Activated CD4-positive, alpha-beta T cell treated with anti-CD3 and anti-CD28 coated beads, Interleukin-2, Interleukin-6, amounts not matched to agents 100 ng/mL and 50 ng/mL, durations not matched to agents 16 hours and 8 hours (primary cell): ENCODE results near the gene ASIC1.

Source experiments
- DNase-seq: peaks from one replicate; pipeline ENCODE4 v3.0.0-alpha.2; 2020

The ASIC1 gene

DNA sequence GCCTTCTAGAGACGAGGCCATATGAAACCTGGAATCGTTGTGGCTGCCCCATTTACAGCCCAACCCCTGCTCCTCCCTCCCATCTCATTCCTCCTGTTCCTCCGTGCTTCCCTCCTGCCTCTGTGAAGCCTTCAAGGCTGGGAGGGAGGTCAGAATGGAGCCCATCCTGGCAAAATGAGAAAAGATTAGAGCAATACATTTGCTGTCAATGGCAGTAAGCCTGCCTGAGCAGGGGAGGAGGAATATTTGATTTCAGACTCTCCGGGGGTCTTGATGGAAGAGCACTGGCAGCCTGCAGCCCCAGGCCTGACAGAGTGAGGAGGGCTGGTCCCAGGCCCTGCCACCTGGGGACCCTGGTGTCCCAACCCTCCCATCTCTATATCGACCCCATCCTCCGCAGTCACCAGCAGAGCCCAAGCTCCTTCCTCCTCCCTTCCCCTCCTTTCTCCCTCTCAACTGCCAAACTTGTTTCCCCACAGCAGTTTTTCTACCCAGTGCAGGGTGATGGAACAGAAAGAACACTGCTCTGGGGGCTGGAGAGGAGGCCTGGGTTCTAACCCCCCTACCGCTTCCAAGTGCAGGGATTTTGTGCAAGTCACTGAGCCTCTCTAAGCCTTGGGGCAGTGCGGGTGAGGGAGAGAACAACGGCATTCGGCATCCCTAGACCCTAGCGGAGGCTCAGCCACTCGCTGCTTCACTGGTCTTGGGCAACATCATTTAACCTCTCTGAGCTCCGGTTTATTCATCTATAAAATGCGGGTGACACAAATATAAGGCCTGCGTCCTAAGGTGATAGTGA is 16.1 kb upstream of the ASIC1 start:
- no peak for DNase-seq

DNA sequence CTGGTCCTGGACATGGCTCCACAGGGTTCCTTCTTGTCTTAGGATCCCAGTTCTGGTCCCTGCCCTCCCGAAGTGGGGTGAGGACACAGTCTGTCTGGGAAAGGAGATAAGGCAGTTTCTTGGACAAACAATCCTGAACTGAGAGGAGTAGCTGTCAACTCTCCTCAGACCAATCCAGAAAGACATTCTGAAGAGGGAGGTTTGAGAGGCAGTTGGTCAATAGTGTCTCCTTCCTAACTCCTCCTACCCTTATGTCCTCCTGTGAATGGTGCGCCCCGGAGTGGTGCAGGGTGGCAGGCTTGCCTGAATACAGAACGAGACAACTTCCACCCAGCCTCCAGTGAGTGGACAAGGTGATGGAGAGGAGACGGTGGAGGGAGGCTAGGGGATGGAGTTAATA is 15.4 kb upstream of the ASIC1 start:
- DNase-seq, result no peak

- DNase-seq, result no peak
Measured at GRCh38 chr12:50042693-50043092, 14.7 kb upstream of the ASIC1 start.

DNA sequence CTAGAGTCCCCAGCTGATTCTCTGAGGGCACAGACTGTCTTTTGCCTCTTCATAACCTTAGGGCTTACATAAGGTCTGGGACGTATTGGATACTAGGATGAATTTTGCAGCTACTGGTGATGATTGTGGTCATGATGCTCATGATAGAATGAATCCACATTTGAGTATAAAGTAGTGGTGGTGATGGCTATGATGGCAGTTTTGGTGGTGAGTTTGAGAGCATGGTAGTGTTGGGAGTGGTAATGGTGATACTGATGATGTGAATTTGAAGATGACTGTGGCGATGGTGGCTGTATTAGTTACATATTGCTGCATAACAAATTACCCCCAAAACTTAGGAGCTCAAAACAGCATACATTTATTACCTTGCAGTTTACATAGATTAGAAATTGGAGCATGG is 14.1 kb upstream of the ASIC1 start:
- DNase-seq, result no peak

DNA sequence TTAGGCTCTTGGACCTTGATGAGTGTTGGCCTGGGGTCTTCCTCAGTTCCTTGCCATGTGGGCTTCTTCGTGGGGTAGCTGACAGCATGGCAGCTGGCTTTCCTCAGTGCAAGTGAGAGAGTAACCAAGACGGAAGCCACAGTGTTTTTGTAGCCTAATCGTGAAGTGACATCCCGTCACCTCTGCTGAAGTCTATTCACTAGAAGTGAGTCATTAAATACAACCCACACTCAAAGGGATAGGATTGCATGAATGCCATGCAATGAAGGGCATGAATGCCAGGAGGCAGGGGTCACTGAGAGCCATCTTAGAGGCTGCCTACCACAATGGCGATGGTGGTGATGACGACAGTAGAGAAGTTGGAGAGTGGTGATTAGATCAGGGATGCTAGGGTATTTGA is 13.5 kb upstream of the ASIC1 start:
- no peak for DNase-seq

DNA sequence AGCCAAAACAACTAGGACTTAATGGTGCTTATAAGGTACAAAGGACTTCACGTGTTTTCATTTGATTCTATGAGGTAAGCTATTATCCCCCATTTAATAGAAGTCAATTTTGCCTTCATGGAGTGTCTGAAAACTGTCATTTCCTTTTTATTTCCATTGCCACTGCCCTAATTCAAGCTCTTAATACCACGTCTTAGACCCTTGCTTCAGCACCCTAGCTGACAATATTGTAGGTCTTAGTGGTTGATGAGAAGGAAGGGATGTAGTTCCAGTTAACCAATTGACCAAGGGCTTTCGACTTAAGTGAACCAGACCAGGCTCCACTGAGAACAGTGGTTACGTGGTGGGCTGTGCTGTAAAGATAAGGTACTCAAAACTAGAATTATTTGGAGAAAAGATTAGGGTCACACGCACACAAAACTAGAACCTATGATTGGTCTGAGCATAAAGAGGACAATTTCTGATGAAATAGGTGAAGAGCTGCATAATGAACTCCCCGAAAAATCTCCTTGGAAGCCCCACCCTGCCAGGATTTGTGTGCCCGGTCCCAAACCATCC is 9.6 kb upstream of the ASIC1 start:
- DNase-seq, result no peak

GRCh38 chr12:50049254-50050118 is 7.9 kb upstream of the ASIC1 start:
- DNase-seq, result no peak

DNA sequence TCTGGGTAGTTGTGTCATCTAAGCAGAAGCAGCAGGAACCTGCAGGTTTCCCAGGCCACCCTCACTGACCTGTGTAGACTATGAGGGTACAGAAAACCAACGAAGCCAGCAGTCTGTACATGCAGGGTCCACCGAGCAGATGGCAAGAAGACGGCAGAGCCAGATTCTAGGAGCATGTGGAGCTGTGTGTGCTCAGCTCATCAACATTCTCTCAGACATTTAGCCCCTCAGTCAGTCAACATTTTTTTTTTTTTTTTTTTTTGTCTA is 7.3 kb upstream of the ASIC1 start:
- DNase-seq, result no peak

DNA sequence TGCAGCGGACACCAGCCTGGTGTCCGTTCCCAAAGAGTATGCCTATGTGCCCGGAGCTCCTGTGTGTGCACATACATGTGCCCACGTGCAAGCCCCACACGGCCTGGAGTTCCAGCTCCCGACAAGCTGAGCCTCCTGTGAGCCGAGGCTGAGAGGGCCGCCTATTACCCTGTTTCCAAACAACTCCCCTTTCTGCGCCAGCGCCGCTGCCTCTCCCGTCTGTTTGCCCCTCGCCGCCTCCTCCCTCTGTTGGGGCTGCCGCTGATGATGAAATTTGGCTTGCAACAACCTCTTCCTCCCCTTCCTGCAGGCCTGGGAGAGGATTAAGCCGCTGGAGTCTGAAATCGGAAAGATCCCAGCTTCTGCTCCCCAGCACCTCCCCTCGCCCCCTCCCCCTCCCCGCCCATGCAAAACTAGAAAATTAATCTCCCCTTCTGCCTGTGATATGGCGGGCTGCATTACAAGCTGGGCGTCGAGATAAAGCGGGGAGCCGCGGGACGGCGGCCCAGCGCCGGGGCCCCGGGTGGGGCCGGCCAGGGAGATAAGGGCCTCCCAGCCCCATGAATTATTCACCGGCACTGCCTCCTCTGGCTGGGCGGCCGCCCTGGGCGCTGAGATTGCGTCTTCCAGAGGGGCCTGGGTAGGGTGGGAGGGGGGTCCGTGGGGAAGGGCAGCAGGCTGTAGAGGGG is 6.8 kb upstream of the ASIC1 start:
- DNase-seq, result no peak

- DNase-seq, result no peak
Measured at GRCh38 chr12:50051101-50051806, 6.1 kb upstream of the ASIC1 start.

GRCh38 chr12:50052544-50052943 is 4.9 kb upstream of the ASIC1 start:
- DNase-seq, result no peak

GRCh38 chr12:50052964-50053363 is 4.4 kb upstream of the ASIC1 start:
- DNase-seq, result no peak

- DNase-seq, result no peak
Measured at GRCh38 chr12:50053583-50053982, 3.8 kb upstream of the ASIC1 start.

DNA sequence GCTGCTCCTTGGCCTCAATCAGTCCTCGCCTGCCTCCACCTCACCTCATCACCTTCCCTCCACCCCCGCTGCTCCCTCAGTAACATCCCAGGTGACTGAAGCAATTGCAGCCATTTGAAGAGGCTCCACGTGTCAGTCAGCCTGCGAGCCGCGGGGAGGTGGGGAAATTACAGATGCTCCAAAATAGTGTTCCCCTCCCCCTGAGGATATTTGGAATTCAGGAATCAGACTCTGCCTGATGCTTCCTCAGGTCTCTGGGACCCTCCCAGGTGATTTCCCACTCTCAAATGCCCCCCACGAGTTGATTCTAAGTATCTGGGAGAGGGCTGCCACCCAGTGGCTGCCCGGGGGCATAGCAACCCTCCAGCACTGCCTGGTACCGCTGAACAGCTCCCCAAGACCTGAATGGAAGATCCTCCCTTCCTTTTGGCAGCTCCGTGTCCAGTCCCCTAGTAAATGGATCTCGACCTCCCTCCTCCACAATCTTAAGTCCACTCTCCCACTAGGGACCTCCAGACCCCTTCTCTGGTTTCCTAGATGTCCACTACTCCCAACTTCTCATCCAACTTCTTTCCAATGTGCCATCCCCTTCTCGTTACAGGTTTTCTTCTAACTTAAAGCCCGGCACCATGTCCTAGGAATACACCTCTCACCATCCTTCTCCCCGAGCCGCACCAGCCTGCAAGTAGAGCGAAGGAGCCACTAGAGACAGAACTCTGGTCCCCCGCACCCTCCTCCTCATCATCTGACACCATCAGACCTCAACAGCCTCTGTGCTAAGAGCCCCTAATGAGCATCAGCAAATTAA is 1.4 kb upstream of the ASIC1 start:
- DNase-seq, result peak; percentile 73

- no peak for DNase-seq
Measured at GRCh38 chr12:50056639-50056976, 788 bp upstream of the ASIC1 start.

DNA sequence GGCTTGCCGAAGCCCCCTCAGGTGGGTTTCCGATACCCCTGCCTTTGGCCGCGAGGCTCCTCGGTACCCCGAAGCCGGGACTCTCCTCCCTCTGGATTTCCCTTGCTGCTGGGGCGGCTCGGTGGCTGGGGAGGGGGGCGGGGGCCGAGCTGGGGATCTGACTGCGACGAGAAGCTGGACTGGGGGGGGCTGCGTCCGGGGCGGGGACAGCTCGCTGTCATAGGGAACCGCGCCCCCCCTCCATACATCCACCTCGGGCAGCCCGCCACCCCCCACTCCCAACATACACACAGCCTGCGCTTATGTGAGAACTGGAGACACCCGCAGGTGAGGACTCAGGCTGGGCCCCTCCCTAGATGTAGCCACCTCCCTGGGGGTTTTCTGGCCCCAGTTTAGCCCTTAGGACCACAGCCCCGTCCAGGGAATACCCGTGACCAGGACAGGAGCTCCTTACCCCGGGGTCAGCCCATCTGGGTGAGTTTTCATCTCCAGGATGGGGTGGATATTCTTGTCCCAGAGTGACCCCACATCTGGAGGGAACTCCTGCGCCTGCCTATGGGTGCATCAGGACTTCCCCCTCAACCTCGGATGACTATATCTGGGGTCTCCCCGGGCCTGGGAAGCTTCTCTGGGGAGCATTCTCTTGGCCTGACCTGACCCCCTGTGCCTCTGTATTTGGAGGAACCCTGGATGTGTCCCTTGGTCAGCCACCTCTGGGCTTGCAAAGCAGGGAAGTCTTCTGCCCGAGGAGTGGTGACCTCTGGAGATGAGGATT is 687 bp downstream of the ASIC1 start:
- no peak for DNase-seq

- no peak for DNase-seq
Measured at GRCh38 chr12:50058743-50059312, 1.4 kb downstream of the ASIC1 start.

GRCh38 chr12:50059440-50060119 is 2.2 kb downstream of the ASIC1 start:
- peak; percentile 65 for DNase-seq

DNA sequence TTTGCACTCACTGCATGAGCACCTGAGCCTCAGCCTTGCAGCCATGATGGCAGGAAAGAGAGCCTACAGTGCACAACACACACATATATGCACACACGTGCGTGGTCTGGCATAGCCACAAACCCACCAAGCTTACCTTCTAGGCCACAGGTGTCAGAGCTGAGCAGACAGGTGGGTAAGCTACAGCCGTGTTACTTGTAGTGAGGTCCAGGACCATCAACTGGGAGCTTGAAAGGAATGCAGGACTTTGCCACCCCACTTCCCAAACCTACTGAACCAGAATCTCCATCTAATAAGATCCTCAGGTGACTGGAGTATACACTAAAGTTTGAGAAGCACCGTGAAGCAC is 2.7 kb downstream of the ASIC1 start:
- no peak for DNase-seq

DNA sequence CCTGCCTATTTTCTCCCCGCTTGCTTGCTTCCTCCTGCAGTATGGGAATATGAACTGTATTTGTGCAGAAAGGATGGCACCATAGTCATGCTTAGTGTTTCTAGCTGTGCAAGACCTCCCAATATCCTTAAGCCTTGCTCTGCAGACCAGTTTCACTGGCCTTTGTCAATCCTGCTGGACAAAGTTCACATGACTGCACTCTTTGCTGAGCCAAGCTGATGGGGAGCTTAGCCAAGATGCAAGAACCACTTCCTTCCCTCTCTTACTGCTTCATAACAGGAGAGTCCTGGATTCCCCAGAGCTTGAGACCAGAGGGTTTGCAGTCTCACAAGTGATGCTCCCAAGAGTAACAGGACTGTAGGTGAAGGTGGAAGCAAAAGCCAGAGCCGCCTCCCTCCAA is 3.8 kb downstream of the ASIC1 start:
- DNase-seq, result no peak
